Keratinocyte (primary cell): ENCODE results near the gene DYNC2I2. TPM values are rescaled to one million over a fixed set of nuclear protein-coding genes. Genes with fewer than 3 reads are reported as not detected.

Experiments
- DNase-seq: peaks from one replicate; pipeline ENCODE4 v3.0.0-alpha.2; 2011; ENCODE audit warnings: low read depth, missing footprints, low spot score
- FAIRE-seq: peaks from 2 replicates; lab custom pipeline; 2011; peaks lifted over from hg19 to GRCh38; lab: Jason Lieb, UNC
- H2AFZ ChIP-seq: 2 replicates; pipeline ENCODE4 v1.6.0; 2012; ENCODE audit warnings: low read length, control low read depth, inconsistent platforms; ENCODE audit not compliant: control insufficient read depth
- H3K27ac ChIP-seq: 2 replicates; pipeline ENCODE4 v1.5.1; 2011; ENCODE audit warnings: low read length; ENCODE audit not compliant: control insufficient read depth, insufficient read depth
- H3K27me3 ChIP-seq: 3 replicates; pipeline ENCODE4 v1.6.0; 2011; ENCODE audit warnings: low read length; ENCODE audit not compliant: control insufficient read depth, insufficient read depth; ENCODE audit errors: extremely low read depth
- H3K36me3 ChIP-seq, 2 experiments: 2 replicates in 1 of 2; 3 replicates in 1 of 2; pipeline ENCODE4 v1.5.1; 2011; ENCODE audit warnings: low read length in 2 of 2, mild to moderate bottlenecking in 1 of 2; ENCODE audit not compliant: control insufficient read depth in 2 of 2, insufficient read depth in 2 of 2; ENCODE audit errors: extremely low read depth in 1 of 2
- H3K4me1 ChIP-seq: 3 replicates; pipeline ENCODE4 v1.5.1; 2011; ENCODE audit warnings: low read length; ENCODE audit not compliant: control insufficient read depth, insufficient read depth; ENCODE audit errors: extremely low read depth
- H3K4me2 ChIP-seq: 3 replicates; pipeline ENCODE4 v1.6.0; 2011; ENCODE audit warnings: low read depth, low read length; ENCODE audit not compliant: control insufficient read depth, insufficient read depth; ENCODE audit errors: extremely low read depth
- H3K4me3 ChIP-seq, 3 experiments: fragments of 200-600 bp in 1 of 3; sonication (generic) in 1 of 3; 2 replicates in 2 of 3; 3 replicates in 1 of 3; pipeline ENCODE4 v1.5.1; 2011 to 2016; ENCODE audit warnings: low read length in 3 of 3, mild to moderate bottlenecking in 3 of 3, control low read depth in 2 of 3, inconsistent platforms in 1 of 3, low read depth in 1 of 3, mixed read lengths in 1 of 3, mixed run types in 1 of 3, moderate library complexity in 1 of 3; ENCODE audit not compliant: control insufficient read depth in 2 of 3, insufficient read depth in 2 of 3; ENCODE audit errors: extremely low read depth in 1 of 3
- H3K79me2 ChIP-seq: 2 replicates; pipeline ENCODE4 v1.6.0; 2012; ENCODE audit warnings: low read length; ENCODE audit not compliant: control insufficient read depth, insufficient read depth
- H3K9ac ChIP-seq: 3 replicates; pipeline ENCODE4 v1.6.0; 2011; ENCODE audit warnings: low read length; ENCODE audit not compliant: control insufficient read depth, insufficient read depth; ENCODE audit errors: extremely low read depth
- H3K9me1 ChIP-seq: 3 replicates; pipeline ENCODE4 v1.6.0; 2011; ENCODE audit warnings: low read length; ENCODE audit not compliant: control insufficient read depth, insufficient read depth; ENCODE audit errors: extremely low read depth
- H3K9me3 ChIP-seq: 2 replicates; pipeline ENCODE4 v1.5.1; 2012; ENCODE audit warnings: low read depth, low read length; ENCODE audit not compliant: control insufficient read depth
- H4K20me1 ChIP-seq: 3 replicates; pipeline ENCODE4 v1.6.0; 2011; ENCODE audit warnings: low read length; ENCODE audit not compliant: control insufficient read depth, insufficient read depth; ENCODE audit errors: extremely low read depth
- CTCF ChIP-seq, 3 experiments: IDR thresholded peaks in 1 of 3; conservative IDR thresholded peaks in 1 of 3; optimal IDR thresholded peaks in 1 of 3; 2 replicates in 2 of 3; 3 replicates in 1 of 3; pipeline versions ENCODE3 to v1.5.1; 2011; ENCODE audit warnings: low read length in 3 of 3, mild to moderate bottlenecking in 3 of 3, moderate library complexity in 2 of 3, control low read depth in 1 of 3, inconsistent platforms in 1 of 3; ENCODE audit not compliant: insufficient read depth in 2 of 3; ENCODE audit errors: extremely low read depth in 1 of 3
- EZH2 ChIP-seq: IDR thresholded peaks from one replicate; pipeline ENCODE4 v1.6.1; 2012; ENCODE audit warnings: inconsistent platforms, mild to moderate bottlenecking, low read length, moderate library complexity
- dilution Hi-C: fragments of 300-500 bp; cut with MboI; formaldehyde crosslinking; loops from one replicate; pipeline ENCODE4 v1.7.0; 2020; ENCODE audit warnings: low sequenced_read_pairs; ENCODE audit not compliant: extremely low pct_ligation_motif_present
- polyA plus RNA-seq, 5 experiments: library from polyadenylated mRNA; depleted of rRNA in 3 of 5; stranded (reverse) in 3 of 5; stranded (forward) in 1 of 5; unstranded in 1 of 5; fragments of >200 nt; gene quantifications; 1 replicate in 1 of 5; 2 replicates in 3 of 5; 3 replicates in 1 of 5; pipeline versions ENCODE4 v1.2.1 to v1.2.3, GENCODE V29; 2011 to 2012; ENCODE audit warnings: missing spikeins in 2 of 5, low read depth in 1 of 5, low replicate concordance in 1 of 5

DYNC2I2 gene
- polyA plus RNA-seq, 1 donor (not counting 4 experiments of a cell fraction or from before 2014, with no cell fraction given) = 11.5 TPM

- Histone ChIP-seq H3K9ac (peak overlapping the region; percentile 69), H3K9me1 (no peaks in the 10 kb centered on the region), H3K27ac (peak overlapping the region; percentile 86), H2AFZ (peak overlapping the region; percentile 3), H3K4me1 (peaks cover 19% of the 10 kb centered on the region), H3K9me3 (no peaks in the 10 kb centered on the region), H3K36me3 (peaks cover 9 to 29% of the 10 kb centered on the region in 2 experiments), H3K4me3 (no peak overlapping the region), H4K20me1 (no peaks in the 10 kb centered on the region), H3K27me3 (no peaks in the 10 kb centered on the region), H3K4me2 (peak overlapping the region; percentile 74), H3K79me2 (no peaks in the 10 kb centered on the region)
- dilution Hi-C loops = no loop called here
- no peak for FAIRE-seq
- peak in 1 of 3 experiments; percentile 19 for TF ChIP-seq CTCF (optimal IDR thresholded peaks at IDR 0.05 in 1 of 3, IDR thresholded peaks at IDR 0.05 in 1 of 3, conservative IDR thresholded peaks at IDR 0.05 in 1 of 3; ENCODE audit: extremely low read depth in 1 of 3, insufficient read depth in 2 of 3, low read length in 3 of 3)
- TF ChIP-seq EZH2 = no peak
- DNase-seq = no peak
Observed at GRCh38 chr9:128636024-128636390, 20.6 kb downstream of the DYNC2I2 start.

GRCh38 chr9:128635266-128636023 is 21.2 kb downstream of the DYNC2I2 start:
- Histone ChIP-seq H3K9me1 (no peaks in the 10 kb centered on the region), H3K79me2 (no peaks in the 10 kb centered on the region), H3K27ac (peak overlapping the region; percentile 86), H3K4me3 (peak overlapping the region in 1 of 3 experiments; percentile 3), H3K9ac (peak overlapping the region; percentile 69), H4K20me1 (no peaks in the 10 kb centered on the region), H3K4me1 (peaks cover 19% of the 10 kb centered on the region), H3K36me3 (peaks cover 9 to 28% of the 10 kb centered on the region in 2 experiments), H3K9me3 (no peaks in the 10 kb centered on the region), H3K27me3 (no peaks in the 10 kb centered on the region), H3K4me2 (peak overlapping the region; percentile 74), H2AFZ (no peak overlapping the region)
- dilution Hi-C loops = no loop called here
- FAIRE-seq = peak; percentile 87
- no peak for TF ChIP-seq EZH2
- TF ChIP-seq CTCF (optimal IDR thresholded peaks at IDR 0.05 in 1 of 3, IDR thresholded peaks at IDR 0.05 in 1 of 3, conservative IDR thresholded peaks at IDR 0.05 in 1 of 3; ENCODE audit: extremely low read depth in 1 of 3, insufficient read depth in 2 of 3, low read length in 3 of 3) = peak in 2 of 3 experiments; percentile 89 to 90
- DNase-seq = peak; percentile 90
